ENCODE results near the gene SNAP47.
"Not testable (repeated sequence)": the region's sequence is repeated elsewhere in the genome, so short reads cannot be mapped to it uniquely, and the experiment has no call there.

The SNAP47 gene

GRCh38 chr1:227734856-227735538 is at the start of gene SNAP47, which contains the start of gene JMJD4:
Gene SNAP47 (plus strand): TSS chr1:227735435. CDS start chr1:227747737, 12,302 bp downstream.
Gene JMJD4 (minus strand): TSS chr1:227735302. CDS start chr1:227735273, 29 bp downstream.
- peak in 1 of 2 experiments; percentile 7 for DNase-seq

GRCh38 chr1:227685807-227686206 is 49.4 kb upstream of the SNAP47 start:
- no peak for DNase-seq

GRCh38 chr1:227697321-227697864 is 37.8 kb upstream of the SNAP47 start:
- DNase-seq = no peak

- not testable (repeated sequence) for DNase-seq
These were observed 33.6 kb upstream of the SNAP47 start for GRCh38 chr1:227701631-227702030.

GRCh38 chr1:227707846-227708245 is 27.4 kb upstream of the SNAP47 start:
- DNase-seq = no peak

- no peak for DNase-seq
These were observed 25.8 kb upstream of the SNAP47 start for GRCh38 chr1:227709451-227709850.

- DNase-seq = not testable (repeated sequence)
These were observed 24.8 kb upstream of the SNAP47 start for GRCh38 chr1:227710474-227710873.

- DNase-seq = no peak
These were observed 22.6 kb upstream of the SNAP47 start for GRCh38 chr1:227712648-227713047.

- DNase-seq = no peak
These were observed 16.3 kb upstream of the SNAP47 start for GRCh38 chr1:227718932-227719331.

GRCh38 chr1:227723474-227723873 is 11.8 kb upstream of the SNAP47 start:
- DNase-seq = no peak

GRCh38 chr1:227725046-227725445 is 10.2 kb upstream of the SNAP47 start:
- no peak for DNase-seq

- DNase-seq = no peak
These were observed 8.9 kb upstream of the SNAP47 start for GRCh38 chr1:227726318-227726717.

- no peak for DNase-seq
These were observed 8.2 kb upstream of the SNAP47 start for GRCh38 chr1:227726924-227727599.

GRCh38 chr1:227728059-227728891 is 7.0 kb upstream of the SNAP47 start:
- DNase-seq = peak in 1 of 2 experiments; percentile 52

- DNase-seq = no peak
These were observed 6.4 kb upstream of the SNAP47 start for GRCh38 chr1:227728892-227729143.

GRCh38 chr1:227729144-227729880 is 5.9 kb upstream of the SNAP47 start:
- DNase-seq = no peak

GRCh38 chr1:227729881-227730629 is 5.2 kb upstream of the SNAP47 start:
- DNase-seq = no peak

GRCh38 chr1:227730630-227731151 is 4.5 kb upstream of the SNAP47 start:
- DNase-seq = no peak

- no peak for DNase-seq
These were observed 4.0 kb upstream of the SNAP47 start for GRCh38 chr1:227731241-227731677.

- no peak for DNase-seq
These were observed 3.3 kb upstream of the SNAP47 start for GRCh38 chr1:227731696-227732585.
